Cardiac muscle cell (in vitro differentiated cells and primary cell): ENCODE data around the gene CIDEC. TPM values are rescaled to one million over a fixed set of nuclear protein-coding genes. Genes with fewer than 3 reads are reported as not detected.

Source experiments
- DNase-seq, 2 donors: peaks; one replicate each; pipeline versions ENCODE4 v3.0.0 to v3.0.0-alpha.2; 2010 to 2017; ENCODE audit warnings: low read depth in 1 of 2, low spot score in 1 of 2
- H3K27ac ChIP-seq: fragments of 200-600 bp; sonication (generic); 2 replicates; pipeline ENCODE4 v1.5.1; 2016
- H3K27me3 ChIP-seq: fragments of 200-600 bp; sonication (generic); 2 replicates; pipeline ENCODE4 v1.6.0; 2016; ENCODE audit warnings: control low read depth
- H3K36me3 ChIP-seq: fragments of 200-600 bp; sonication (generic); 2 replicates; pipeline ENCODE4 v1.5.1; 2016; ENCODE audit warnings: control low read depth
- H3K4me1 ChIP-seq: fragments of 200-600 bp; sonication (generic); 2 replicates; pipeline ENCODE4 v1.8.1; 2017; ENCODE audit warnings: low read depth, mild to moderate bottlenecking, mixed run types
- H3K4me3 ChIP-seq: fragments of 200-600 bp; sonication (generic); 2 replicates; pipeline ENCODE4 v1.5.1; 2016; ENCODE audit warnings: mild to moderate bottlenecking
- H3K9me3 ChIP-seq: fragments of 200-600 bp; sonication (generic); 2 replicates; pipeline ENCODE4 v1.5.1; 2017; ENCODE audit warnings: low read depth, mild to moderate bottlenecking, control low read depth
- CTCF ChIP-seq: IDR thresholded peaks from 2 replicates; pipeline ENCODE4 v1.5.1; 2012; ENCODE audit warnings: low read depth, mild to moderate bottlenecking, low read length
- polyA plus RNA-seq: library from polyadenylated mRNA; unstranded; fragments of >200 nt; fragmentation: Nextera tagmentation; extraction: Ambion mirVana; gene quantifications from 2 replicates; pipeline ENCODE4 v1.2.1, GENCODE V29; 2016
- total RNA-seq: library from RNA; depleted of rRNA; stranded (reverse); fragments of >200 nt; gene quantifications from 2 replicates; pipeline ENCODE4 v1.2.3, GENCODE V29; 2016

The CIDEC gene
- total and polyA plus RNA-seq, 2 experiments from 2014 or later, result 0.37 TPM; not detected in 1

- no peaks in the 10 kb centered on the region for H3K9me3 ChIP-seq
- H3K36me3 ChIP-seq, result no peaks in the 10 kb centered on the region
- H3K4me1 ChIP-seq, result no peaks in the 10 kb centered on the region
- no peak for DNase-seq
- no peak overlapping the region for H3K27ac ChIP-seq
- H3K27me3 ChIP-seq, result no peaks in the 10 kb centered on the region
- TF ChIP-seq CTCF, result no peak
- no peak overlapping the region for H3K4me3 ChIP-seq
Measured at GRCh38 chr3:9846931-9847488, 33.0 kb downstream of the CIDEC start.

DNA sequence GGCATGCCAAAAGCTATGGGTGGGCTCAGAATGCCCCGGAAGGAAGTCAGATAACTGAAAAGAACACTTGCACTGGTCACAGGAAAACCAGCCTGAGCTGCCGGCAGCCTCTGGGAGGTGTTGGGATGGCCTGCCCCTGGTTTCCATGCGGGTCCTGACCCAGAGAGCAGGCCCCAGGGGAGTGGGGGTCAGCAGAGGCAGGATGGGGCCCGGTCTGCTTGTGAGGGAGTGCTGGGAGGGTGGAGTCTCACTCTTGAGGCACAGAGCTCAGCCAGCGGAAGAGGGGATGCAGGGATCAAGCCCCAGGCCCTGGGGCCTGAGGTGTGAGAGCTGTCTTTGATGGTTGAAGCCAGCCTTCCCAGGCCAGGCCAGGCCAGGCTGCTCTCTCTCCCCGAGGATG, 33.8 kb downstream of the CIDEC start:
- Histone ChIP-seq H3K4me1 (no peaks in the 10 kb centered on the region), H3K27me3 (no peaks in the 10 kb centered on the region), H3K27ac (no peak overlapping the region), H3K4me3 (no peak overlapping the region), H3K36me3 (no peaks in the 10 kb centered on the region), H3K9me3 (no peaks in the 10 kb centered on the region)
- TF ChIP-seq CTCF, result no peak
- DNase-seq, result no peak

- H3K36me3 ChIP-seq, result peaks cover 7% of the 10 kb centered on the region
- H3K27me3 ChIP-seq, result no peaks in the 10 kb centered on the region
- H3K27ac ChIP-seq, result peak within 1 kb of the TSS; percentile 67
- H3K9me3 ChIP-seq, result no peaks in the 10 kb centered on the region
- no peak for TF ChIP-seq CTCF
- H3K4me1 ChIP-seq, result no peaks in the 10 kb centered on the region
- DNase-seq, result peak; percentile 96 to 97
- H3K4me3 ChIP-seq, result peak within 1 kb of the TSS; percentile 62
Measured at GRCh38 chr3:9843715-9844438, 36.2 kb downstream of the CIDEC start, which contains the start of gene RPUSD3. RPUSD3 (minus strand) TSS chr3:9844008; CDS start chr3:9843990, 18 bp downstream.

DNA sequence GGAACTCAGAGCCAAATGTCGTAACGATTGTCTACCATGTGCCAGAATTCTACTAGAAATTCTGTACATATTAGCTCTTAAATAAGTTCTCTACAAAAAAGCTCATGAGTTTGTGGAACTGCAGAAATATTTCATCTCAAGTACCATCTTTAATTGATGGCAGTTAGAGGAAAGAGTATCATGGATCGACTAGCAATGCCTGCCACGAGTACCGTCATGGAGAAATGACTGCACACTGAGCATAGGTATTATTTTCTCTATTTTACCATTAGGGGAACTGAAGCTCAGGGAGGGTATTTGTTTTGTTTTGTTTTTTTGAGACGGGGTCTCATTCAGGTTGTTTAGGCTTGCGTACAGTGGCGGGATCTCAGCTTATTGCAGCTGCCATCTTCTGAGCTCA, 39.0 kb downstream of the CIDEC start:
- TF ChIP-seq CTCF, result no peak
- Histone ChIP-seq H3K4me3 (no peak overlapping the region), H3K4me1 (no peaks in the 10 kb centered on the region), H3K27ac (no peak overlapping the region), H3K9me3 (no peaks in the 10 kb centered on the region), H3K36me3 (peaks cover 8% of the 10 kb centered on the region), H3K27me3 (no peaks in the 10 kb centered on the region)
- DNase-seq, result no peak

DNA sequence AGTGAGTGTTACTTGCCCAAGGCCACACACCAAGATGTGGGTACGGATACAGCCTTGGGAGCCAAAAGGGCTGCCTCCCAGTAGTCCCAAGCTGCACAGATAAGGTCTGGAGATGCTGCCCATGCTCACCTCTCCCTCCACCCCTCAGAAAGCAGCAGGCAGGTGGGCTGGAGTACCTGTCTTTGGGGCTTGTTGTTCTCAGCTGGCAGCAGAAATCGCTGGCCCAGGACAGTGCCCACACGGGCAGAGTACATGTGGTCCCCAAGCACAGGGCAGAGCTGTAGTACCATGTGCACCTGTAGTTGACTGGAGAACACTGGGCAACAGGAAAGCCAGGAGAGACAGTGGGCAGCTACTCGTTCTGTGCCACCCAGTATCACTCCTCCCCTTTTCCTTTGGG, 41.2 kb downstream of the CIDEC start:
- Histone ChIP-seq H3K36me3 (peaks cover 11% of the 10 kb centered on the region), H3K9me3 (no peaks in the 10 kb centered on the region), H3K4me3 (no peak overlapping the region), H3K27me3 (no peaks in the 10 kb centered on the region), H3K4me1 (no peaks in the 10 kb centered on the region), H3K27ac (no peak overlapping the region)
- DNase-seq, result no peak
- no peak for TF ChIP-seq CTCF
